ENCODE data around the gene COPZ2. TPM values are rescaled to one million over a fixed set of nuclear protein-coding genes. Genes with fewer than 3 reads are reported as not detected.
"Not testable (repeated sequence)": the region's sequence is repeated elsewhere in the genome, so short reads cannot be mapped to it uniquely, and the experiment has no call there.

The COPZ2 gene
- polyA plus RNA-seq, 1 experiment = 122 TPM

DNA sequence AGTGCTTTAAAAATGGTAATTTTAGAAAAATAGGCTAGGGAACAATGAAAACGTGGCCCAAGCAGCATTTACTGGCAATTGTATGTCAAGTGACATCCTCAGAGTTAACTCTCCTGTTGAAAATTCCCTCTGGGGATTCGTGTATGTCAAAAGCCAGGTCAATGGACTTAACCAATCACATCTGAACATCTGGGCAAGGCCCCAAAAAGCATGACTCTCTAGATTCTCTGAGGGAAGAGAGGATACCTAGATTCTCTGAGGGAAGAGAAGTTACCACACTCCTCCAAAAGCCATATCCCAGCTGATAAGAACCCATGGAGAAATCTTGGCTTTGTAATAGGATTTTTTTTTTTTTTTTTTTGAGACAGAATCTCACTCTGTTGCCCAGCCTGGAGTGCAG, 34.1 kb upstream of the COPZ2 start:
- CTCF ChIA-PET = interaction anchor here (0.9 to 5.7 kb wide), 2 partner anchors 26 to 45 kb away, joined by 3 to 82 read pairs; no protein-coding TSS in a partner anchor
- Histone ChIP-seq H3K27ac (ENCODE audit: low read depth, low read length) (no peak overlapping the region), H3K9me3 (ENCODE audit: control insufficient read depth, insufficient read depth, low read length) (no peaks in the 10 kb centered on the region), H3K4me3 (ENCODE audit: low read depth, low read length) (no peak overlapping the region), H3K27me3 (ENCODE audit: control insufficient read depth, insufficient read depth, low read length) (no peaks in the 10 kb centered on the region)
- no peak for DNase-seq (ENCODE audit: low read depth, low spot score)
- POLR2A ChIA-PET = no interaction called here
- TF ChIP-seq, protein P1, sequence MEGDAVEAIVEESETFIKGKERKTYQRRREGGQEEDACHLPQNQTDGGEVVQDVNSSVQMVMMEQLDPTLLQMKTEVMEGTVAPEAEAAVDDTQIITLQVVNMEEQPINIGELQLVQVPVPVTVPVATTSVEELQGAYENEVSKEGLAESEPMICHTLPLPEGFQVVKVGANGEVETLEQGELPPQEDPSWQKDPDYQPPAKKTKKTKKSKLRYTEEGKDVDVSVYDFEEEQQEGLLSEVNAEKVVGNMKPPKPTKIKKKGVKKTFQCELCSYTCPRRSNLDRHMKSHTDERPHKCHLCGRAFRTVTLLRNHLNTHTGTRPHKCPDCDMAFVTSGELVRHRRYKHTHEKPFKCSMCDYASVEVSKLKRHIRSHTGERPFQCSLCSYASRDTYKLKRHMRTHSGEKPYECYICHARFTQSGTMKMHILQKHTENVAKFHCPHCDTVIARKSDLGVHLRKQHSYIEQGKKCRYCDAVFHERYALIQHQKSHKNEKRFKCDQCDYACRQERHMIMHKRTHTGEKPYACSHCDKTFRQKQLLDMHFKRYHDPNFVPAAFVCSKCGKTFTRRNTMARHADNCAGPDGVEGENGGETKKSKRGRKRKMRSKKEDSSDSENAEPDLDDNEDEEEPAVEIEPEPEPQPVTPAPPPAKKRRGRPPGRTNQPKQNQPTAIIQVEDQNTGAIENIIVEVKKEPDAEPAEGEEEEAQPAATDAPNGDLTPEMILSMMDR (IDR thresholded peaks at IDR 0.05; ENCODE audit: low read depth, low read length) = no peak

DNA sequence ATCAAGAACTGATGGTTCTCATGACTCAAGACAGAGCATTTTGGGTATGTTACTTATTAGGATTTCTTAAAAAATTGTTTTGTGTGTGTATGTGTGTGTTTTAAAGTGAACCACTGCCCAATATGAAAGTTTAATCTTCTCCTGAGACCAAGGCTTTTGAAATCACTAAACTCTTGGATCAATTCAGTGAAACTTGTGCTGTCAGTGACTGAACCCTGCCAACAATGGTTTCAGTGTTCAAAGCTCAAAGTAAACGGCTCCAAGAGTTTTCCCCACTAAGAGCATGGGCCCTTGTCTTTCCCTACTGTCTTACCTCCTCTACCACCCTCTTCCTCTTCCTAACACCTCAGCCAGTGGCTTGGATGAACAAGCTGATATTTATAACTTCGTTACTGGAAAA, 32.6 kb upstream of the COPZ2 start:
- ChIA-PET POLR2A (interaction anchor here (3.8 kb wide), 1 partner anchor 22 kb away, joined by 16 read pairs; the partner anchor contains the start of gene NFE2L1), CTCF (no interaction called here)
- H3K27me3 ChIP-seq (ENCODE audit: control insufficient read depth, insufficient read depth, low read length) = no peaks in the 10 kb centered on the region
- H3K9me3 ChIP-seq (ENCODE audit: control insufficient read depth, insufficient read depth, low read length) = no peaks in the 10 kb centered on the region
- TF ChIP-seq, protein P1 (IDR thresholded peaks at IDR 0.05; ENCODE audit: low read depth, low read length) = no peak
- H3K27ac ChIP-seq (ENCODE audit: low read depth, low read length) = no peak overlapping the region
- no peak overlapping the region for H3K4me3 ChIP-seq (ENCODE audit: low read depth, low read length)
- DNase-seq (ENCODE audit: low read depth, low spot score) = no peak

DNA sequence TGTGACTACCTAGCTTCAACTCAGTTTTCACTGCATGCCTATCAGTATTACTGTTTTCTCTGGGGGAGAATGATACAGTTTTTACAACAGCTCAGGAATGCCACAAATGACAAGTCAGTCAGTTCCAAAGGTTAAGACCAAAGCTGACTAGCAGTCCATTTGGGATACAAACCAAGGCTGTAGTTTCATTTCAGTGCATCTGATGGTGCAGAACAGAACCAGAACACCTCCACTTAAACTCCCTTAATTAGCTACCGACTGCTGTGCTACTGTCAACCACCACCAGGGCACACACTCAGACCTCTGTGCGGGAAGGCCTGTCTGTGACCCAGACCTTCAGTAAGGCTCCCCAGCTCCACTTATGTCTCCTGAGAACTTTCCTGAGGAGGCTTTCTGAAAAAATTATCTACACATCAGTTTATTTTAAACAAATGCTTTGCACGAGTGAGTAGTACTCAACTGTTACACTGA, 30.9 kb upstream of the COPZ2 start:
- TF ChIP-seq, protein P1 (IDR thresholded peaks at IDR 0.05; ENCODE audit: low read depth, low read length) = peak; percentile 53
- Histone ChIP-seq H3K4me3 (ENCODE audit: low read depth, low read length) (no peak overlapping the region), H3K27me3 (ENCODE audit: control insufficient read depth, insufficient read depth, low read length) (no peaks in the 10 kb centered on the region), H3K9me3 (ENCODE audit: control insufficient read depth, insufficient read depth, low read length) (no peaks in the 10 kb centered on the region), H3K27ac (ENCODE audit: low read depth, low read length) (no peak overlapping the region)
- CTCF ChIA-PET = interaction anchor here (0.6 to 4.0 kb wide), 9 partner anchors 9 to 90 kb away, joined by 3 to 37 read pairs (median 5); no protein-coding TSS in a partner anchor
- DNase-seq (ENCODE audit: low read depth, low spot score) = no peak
- POLR2A ChIA-PET = interaction anchor here (1.5 to 3.8 kb wide), 2 partner anchors 20 to 43 kb away, joined by 4 to 16 read pairs; partner anchors contain the start of gene NFE2L1

DNA sequence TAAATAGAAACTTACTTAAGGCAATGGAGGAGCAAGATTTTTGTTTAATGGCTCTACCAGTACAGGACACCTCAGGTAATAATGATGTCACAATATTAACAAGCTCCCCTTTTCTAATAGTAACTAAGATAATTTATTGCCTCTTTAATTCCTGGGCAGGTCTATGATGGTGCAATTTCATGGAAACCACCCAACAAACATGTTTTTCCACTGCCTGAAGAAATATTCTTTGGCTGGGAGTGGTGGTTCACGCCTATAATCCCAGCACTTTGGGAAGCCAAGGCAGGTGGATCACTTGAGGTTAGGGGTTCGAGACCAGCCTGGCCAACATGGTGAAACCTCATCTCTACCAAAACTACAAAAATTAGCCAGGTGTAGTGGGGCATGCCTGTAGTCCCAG, 30.2 kb upstream of the COPZ2 start:
- DNase-seq (ENCODE audit: low read depth, low spot score); H3K9me3 ChIP-seq (ENCODE audit: control insufficient read depth, insufficient read depth, low read length); H3K27ac ChIP-seq (ENCODE audit: low read depth, low read length); H3K27me3 ChIP-seq (ENCODE audit: control insufficient read depth, insufficient read depth, low read length); H3K4me3 ChIP-seq (ENCODE audit: low read depth, low read length): not testable (repeated sequence)
- POLR2A ChIA-PET = interaction anchor here (1.5 to 3.8 kb wide), 2 partner anchors 19 to 42 kb away, joined by 4 to 16 read pairs; partner anchors contain the start of gene NFE2L1
- CTCF ChIA-PET = interaction anchor here (0.7 to 4.0 kb wide), 10 partner anchors 10 to 118 kb away, joined by 3 to 37 read pairs (median 6); no protein-coding TSS in a partner anchor

DNA sequence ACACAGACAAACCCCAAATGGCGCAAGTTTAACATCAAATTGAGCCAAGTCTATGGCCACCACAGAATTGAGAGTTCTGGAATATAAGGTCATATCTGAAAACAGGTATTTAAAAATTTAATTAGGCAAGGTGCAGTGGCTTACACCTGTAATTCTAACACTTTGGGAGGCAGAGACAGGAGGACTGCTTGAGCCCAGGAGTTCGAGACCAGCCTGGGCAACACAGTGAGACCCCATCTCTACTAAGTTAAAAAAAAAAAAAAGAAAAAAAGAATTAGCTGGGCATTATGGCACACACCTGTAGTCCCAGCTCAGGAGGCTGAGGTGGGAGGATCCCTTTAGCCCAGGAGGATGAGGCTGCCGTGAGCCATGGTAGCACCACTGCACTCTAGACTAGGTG, 29.6 kb upstream of the COPZ2 start:
- Histone ChIP-seq H3K27me3 (ENCODE audit: control insufficient read depth, insufficient read depth, low read length) (no peaks in the 10 kb centered on the region), H3K27ac (ENCODE audit: low read depth, low read length) (no peak overlapping the region), H3K4me3 (ENCODE audit: low read depth, low read length) (no peak overlapping the region), H3K9me3 (ENCODE audit: control insufficient read depth, insufficient read depth, low read length) (no peaks in the 10 kb centered on the region)
- CTCF ChIA-PET = interaction anchor here (0.7 to 4.0 kb wide), 11 partner anchors 10 to 118 kb away, joined by 3 to 37 read pairs (median 4); no protein-coding TSS in a partner anchor
- POLR2A ChIA-PET = interaction anchor here (3.8 kb wide), 1 partner anchor 19 kb away, joined by 16 read pairs; the partner anchor contains the start of gene NFE2L1
- DNase-seq (ENCODE audit: low read depth, low spot score) = no peak
- TF ChIP-seq, protein P1 (IDR thresholded peaks at IDR 0.05; ENCODE audit: low read depth, low read length) = no peak
